GM18499 (cell line): Measurements from ENCODE around the gene CALR.

Source experiments
- ATAC-seq: cut with Tn5 transposase; IDR thresholded peaks from one replicate; pipeline ENCODE4 v1.9.1; 2021; ENCODE audit warnings: moderate number of reproducible peaks; ENCODE audit not compliant: insufficient read depth, unreplicated experiment

CALR gene

GRCh38 chr19:12932392-12933286 lies 5.8 kb upstream of the CALR start:
- ATAC-seq, result no peak

DNA sequence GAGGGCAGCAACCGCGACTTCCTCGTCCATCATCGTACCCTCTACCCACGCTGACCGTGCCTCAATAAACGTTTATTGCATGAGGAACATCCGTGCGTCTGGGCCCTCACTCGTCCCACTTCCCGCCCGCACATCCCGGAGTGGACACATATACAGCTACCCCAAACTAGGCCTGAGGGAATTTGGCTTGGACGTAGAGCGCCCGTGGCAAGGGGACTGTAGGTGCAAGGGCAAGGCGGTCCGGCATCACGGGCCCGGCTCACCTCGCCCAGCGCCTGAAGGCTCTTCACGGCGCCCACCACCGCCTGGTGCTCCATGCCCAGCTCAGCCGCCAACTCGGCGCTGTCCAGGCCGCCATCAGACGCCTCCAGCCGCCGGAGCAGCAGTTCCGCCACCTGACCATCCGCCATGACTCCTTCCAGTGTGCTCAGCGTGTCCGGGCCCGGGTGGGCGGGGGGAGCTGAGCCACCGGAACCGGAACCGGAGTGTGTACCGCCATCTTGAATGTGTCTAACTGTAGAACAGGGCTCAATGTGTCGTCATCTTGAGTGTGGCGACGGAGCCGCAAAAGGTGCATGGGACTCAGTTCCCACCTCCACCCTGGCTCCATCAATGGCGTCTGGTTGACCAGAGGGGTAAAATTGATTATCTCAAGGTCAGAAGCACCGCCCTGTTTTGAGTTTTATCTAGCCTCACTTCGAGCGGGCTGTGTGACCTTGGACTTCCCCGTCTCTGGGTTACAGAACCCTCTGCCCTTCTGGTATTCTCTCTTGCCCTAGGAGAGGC lies 4.9 kb upstream of the CALR start, which contains the start of gene FARSA:
FARSA (minus strand) TSS at position 425 of the 786 bp plus-strand sequence; CDS start at position 410, 15 bp downstream.
- ATAC-seq, result no peak

- ATAC-seq, result no peak
Measured at GRCh38 chr19:12935071-12935470, 3.3 kb upstream of the CALR start.

DNA sequence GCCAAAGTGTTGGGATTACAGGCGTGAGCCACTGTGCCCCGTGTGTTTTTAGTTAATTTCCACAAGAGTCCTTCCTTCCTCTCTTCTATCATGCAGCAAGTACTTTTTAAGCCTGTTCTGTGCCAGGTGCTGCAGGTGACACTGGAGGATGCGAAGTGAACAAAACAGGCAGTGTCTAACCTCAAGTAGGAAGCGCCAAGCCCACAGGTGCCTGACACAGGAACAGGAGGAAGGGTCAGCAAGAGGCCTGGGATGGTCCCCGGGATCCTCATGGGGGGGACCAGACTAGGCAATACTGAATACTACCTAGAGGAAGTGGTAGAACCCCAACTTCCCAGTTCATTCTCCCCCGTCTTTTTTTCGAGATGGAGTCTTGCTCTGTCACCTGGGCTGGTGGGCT lies 1.8 kb upstream of the CALR start:
- no peak for ATAC-seq

DNA sequence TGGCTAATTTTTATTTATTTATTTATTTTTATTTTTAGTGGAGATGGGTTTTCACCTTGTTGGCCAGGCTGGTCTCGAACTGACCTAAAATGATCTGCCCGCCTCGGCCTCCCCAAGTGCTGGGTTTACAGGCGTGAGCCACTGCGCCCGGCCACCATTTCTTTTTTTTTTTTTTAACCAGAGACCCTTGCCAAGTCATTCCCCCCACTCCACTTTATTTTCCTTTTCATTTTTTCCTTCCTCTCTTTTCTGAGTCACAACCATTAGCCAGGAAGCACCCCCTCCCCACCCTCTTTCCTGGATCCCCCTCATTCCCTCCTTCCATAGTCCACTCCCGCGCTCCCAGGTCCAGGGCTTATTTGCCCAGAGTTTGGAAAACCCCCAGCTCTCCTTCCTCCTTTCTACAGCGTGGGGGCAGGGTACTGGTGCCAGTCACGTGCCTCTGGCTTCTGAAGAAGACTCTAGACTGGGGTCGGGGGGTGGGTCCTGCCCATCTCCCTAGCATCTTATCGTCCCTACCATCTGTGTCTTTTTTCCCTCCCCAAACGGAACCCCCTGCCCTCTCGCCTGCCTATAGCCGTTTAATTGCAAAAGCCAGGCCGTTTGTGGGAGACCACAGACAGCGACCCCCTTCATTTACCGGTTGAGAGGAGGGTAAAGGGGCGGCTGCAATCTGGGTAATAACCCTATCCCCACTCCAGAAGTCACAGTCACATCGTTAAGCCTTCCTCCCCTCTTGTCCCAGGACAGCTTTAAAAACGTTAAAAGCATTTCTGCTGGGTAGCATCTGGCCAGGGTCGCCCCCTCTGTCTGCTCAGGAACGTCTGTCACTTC lies 1.1 kb upstream of the CALR start:
- no peak for ATAC-seq

- ATAC-seq, result peak; percentile 9
Measured at GRCh38 chr19:12938779-12939601, 581 bp downstream of the CALR start.

GRCh38 chr19:12939975-12940423 lies 1.6 kb downstream of the CALR start:
- no peak for ATAC-seq

- ATAC-seq, result no peak
Measured at GRCh38 chr19:12940897-12941296, 2.5 kb downstream of the CALR start.

- ATAC-seq, result no peak
Measured at GRCh38 chr19:12943437-12944044, 5.1 kb downstream of the CALR start.

- ATAC-seq, result no peak
Measured at GRCh38 chr19:12944104-12944674, 5.8 kb downstream of the CALR start.

DNA sequence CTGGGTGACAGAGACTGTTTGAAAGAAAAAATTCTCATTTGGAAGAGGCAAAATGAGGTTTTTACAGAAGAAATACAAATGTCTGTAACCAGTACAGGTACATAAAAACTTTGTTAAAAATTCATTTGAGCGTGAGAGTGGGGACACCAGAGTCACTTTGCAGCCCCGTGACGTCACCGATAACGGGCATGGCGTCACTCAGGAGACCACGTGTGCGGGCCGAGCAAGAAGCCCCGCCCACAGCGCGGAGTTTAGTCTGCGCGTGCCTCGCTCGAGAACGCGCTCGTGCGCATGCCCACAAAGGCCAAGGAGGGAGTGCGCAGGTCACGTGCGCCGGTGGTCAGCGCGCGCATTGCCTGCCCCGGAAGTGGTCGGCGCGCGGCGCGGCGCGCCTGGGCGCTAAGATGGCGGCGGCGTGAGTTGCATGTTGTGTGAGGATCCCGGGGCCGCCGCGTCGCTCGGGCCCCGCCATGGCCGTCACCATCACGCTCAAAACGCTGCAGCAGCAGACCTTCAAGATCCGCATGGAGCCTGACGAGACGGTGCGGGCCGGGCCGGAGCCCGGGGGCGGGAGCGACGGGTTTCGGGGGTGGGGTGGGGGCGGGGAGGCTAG lies 7.2 kb downstream of the CALR start, which contains the start of gene RAD23A:
RAD23A (plus strand) TSS at position 384 of the 613 bp plus-strand sequence; CDS start at position 471, 87 bp downstream.
- peak; percentile 57 for ATAC-seq

- no peak for ATAC-seq
Measured at GRCh38 chr19:12946092-12946721, 7.8 kb downstream of the CALR start.

GRCh38 chr19:12946731-12947496 lies 8.5 kb downstream of the CALR start:
- no peak for ATAC-seq

DNA sequence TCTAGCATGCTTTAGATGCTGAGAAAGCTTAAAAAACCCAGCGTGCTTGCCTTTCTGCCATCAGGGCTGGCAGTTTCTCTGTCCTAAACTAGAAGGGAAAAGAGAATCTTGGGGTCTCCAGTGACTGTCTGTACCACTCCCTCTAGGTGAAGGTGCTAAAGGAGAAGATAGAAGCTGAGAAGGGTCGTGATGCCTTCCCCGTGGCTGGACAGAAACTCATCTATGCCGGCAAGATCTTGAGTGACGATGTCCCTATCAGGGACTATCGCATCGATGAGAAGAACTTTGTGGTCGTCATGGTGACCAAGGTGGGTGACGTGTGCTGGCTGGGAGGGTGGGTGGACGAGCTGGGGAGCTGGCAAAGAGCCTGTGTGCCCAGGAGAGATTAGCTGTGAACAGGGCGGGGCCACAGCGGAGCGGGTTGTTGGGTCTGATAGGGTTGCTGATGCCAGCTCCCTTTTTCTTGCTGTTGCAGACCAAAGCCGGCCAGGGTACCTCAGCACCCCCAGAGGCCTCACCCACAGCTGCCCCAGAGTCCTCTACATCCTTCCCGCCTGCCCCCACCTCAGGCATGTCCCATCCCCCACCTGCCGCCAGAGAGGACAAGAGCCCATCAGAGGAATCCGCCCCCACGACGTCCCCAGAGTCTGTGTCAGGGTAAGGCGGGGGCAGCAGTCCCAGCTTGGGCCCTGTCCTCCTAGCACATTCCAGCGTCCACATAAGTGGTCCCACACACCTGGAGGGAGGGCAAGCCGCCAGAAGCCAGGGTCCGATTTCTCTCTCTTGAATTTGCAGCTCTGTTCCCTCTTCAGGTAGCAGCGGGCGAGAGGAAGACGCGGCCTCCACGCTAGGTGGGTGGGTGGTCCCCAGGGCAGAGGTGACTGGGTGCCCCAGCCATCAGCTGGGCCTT lies 9.5 kb downstream of the CALR start:
- ATAC-seq, result no peak

GRCh38 chr19:12948612-12949362 lies 10.4 kb downstream of the CALR start:
- ATAC-seq, result no peak
